H1 (cell line): Measurements from ENCODE around the gene PAX5. TPM values are rescaled to one million over a fixed set of nuclear protein-coding genes. Genes with fewer than 3 reads are reported as not detected.

Experiments
- ASH2L ChIP-seq: fragments of 200-600, 300-600 bp; sonication (generic); IDR thresholded peaks from one replicate; pipeline ENCODE4 v1.7.1; 2017; ENCODE audit warnings: low read length
- ATF2 ChIP-seq: IDR thresholded peaks from 2 replicates; pipeline ENCODE4 v1.6.1; 2012; ENCODE audit warnings: low read length, inconsistent platforms
- ATF3 ChIP-seq: IDR thresholded peaks from 2 replicates; pipeline ENCODE4 v1.6.1; 2011; ENCODE audit warnings: low read depth, mild to moderate bottlenecking, low read length; ENCODE audit not compliant: insufficient read depth
- BACH1 ChIP-seq: IDR thresholded peaks from 2 replicates; pipeline ENCODE4 v1.6.1; 2012; ENCODE audit warnings: low read length, improper control_type of control experiment
- BRCA1 ChIP-seq: IDR thresholded peaks from 2 replicates; pipeline ENCODE4 v1.6.1; 2012; ENCODE audit warnings: low read depth, low read length, improper control_type of control experiment
- CBX8 ChIP-seq: fragments of 300-800, 300-1000 bp; sonication (generic); IDR thresholded peaks from 2 replicates; pipeline ENCODE4 v1.7.1; 2016; ENCODE audit warnings: low read depth, low read length, borderline replicate concordance
- CEBPB ChIP-seq: IDR thresholded peaks from 2 replicates; pipeline ENCODE4 v1.6.1; 2012; ENCODE audit warnings: low read depth, low read length
- EZH2 ChIP-seq: fragments of 200-600 bp; sonication (generic); IDR thresholded peaks from 2 replicates; pipeline ENCODE4 v1.7.1; 2012; ENCODE audit warnings: low read depth, mild to moderate bottlenecking, moderate library complexity, low read length, inconsistent platforms; ENCODE audit not compliant: severe bottlenecking
- JUN ChIP-seq: IDR thresholded peaks from 2 replicates; pipeline ENCODE4 v1.6.1; 2011; ENCODE audit warnings: low read depth, mild to moderate bottlenecking, improper control_type of control experiment, low read length
- POU5F1 ChIP-seq: IDR thresholded peaks from 2 replicates; pipeline ENCODE4 v1.6.1; 2011; ENCODE audit warnings: low read depth, mild to moderate bottlenecking, low read length, moderate library complexity
- RAD21 ChIP-seq, 2 experiments: IDR thresholded peaks in 1 of 2; conservative IDR thresholded peaks in 1 of 2; 2 replicates each; pipeline ENCODE4 v1.6.1; 2011; ENCODE audit warnings: low read depth in 2 of 2, low read length in 2 of 2, improper control_type of control experiment in 1 of 2, inconsistent platforms in 1 of 2, mild to moderate bottlenecking in 1 of 2, moderate library complexity in 1 of 2
- RBBP5 ChIP-seq: IDR thresholded peaks from 2 replicates; pipeline ENCODE4 v1.7.1; 2012; ENCODE audit warnings: low read depth, mild to moderate bottlenecking, inconsistent platforms, low read length, moderate library complexity, borderline replicate concordance
- RFX5 ChIP-seq: IDR thresholded peaks from 2 replicates; pipeline ENCODE4 v1.6.1; 2011; ENCODE audit warnings: low read depth, low read length, improper control_type of control experiment, borderline replicate concordance
- SIRT6 ChIP-seq: IDR thresholded peaks from one replicate; pipeline ENCODE4 v1.7.1; 2012; ENCODE audit warnings: low read length, inconsistent platforms
- SP2 ChIP-seq: IDR thresholded peaks from 2 replicates; pipeline ENCODE4 v1.6.1; 2012; ENCODE audit warnings: mild to moderate bottlenecking, low read length, inconsistent platforms
- SP4 ChIP-seq: IDR thresholded peaks from 2 replicates; pipeline ENCODE4 v1.6.1; 2012; ENCODE audit warnings: low read length, inconsistent platforms
- TEAD4 ChIP-seq: IDR thresholded peaks from 2 replicates; pipeline ENCODE4 v1.6.1; 2012; ENCODE audit warnings: low read depth, low read length, inconsistent platforms, mixed read lengths
- USF2 ChIP-seq: IDR thresholded peaks from 2 replicates; pipeline ENCODE4 v1.6.1; 2011; ENCODE audit warnings: low read length, improper control_type of control experiment
- YY1 ChIP-seq: IDR thresholded peaks from 2 replicates; pipeline ENCODE4 v1.6.1; 2011; ENCODE audit warnings: low read depth, mild to moderate bottlenecking, low read length
- polyA plus RNA-seq, 7 experiments: library from polyadenylated mRNA; depleted of rRNA in 3 of 7; stranded (reverse) in 5 of 7; unstranded in 2 of 7; fragments of >200 nt in 5 of 7; fragments of 200-250 nt in 2 of 7; gene quantifications; 1 replicate in 5 of 7; 2 replicates in 1 of 7; 4 replicates in 1 of 7; pipeline versions ENCODE4 v1.2.1 to v1.2.3, GENCODE V29; 2011 to 2013; ENCODE audit warnings: missing spikeins in 2 of 7, mixed read lengths in 2 of 7
- total RNA-seq: library from RNA; stranded (reverse); fragmentation: NEBNext Ultra II Directional; extraction: Animal tissue kit (Norgen Biotek cat#: 25700); gene quantifications from 2 replicates; pipeline ENCODE4 v1.2.1, GENCODE V29; 2021

The PAX5 gene
- total and polyA plus RNA-seq, 2 of the 8 experiments (the other 6 are each of a cell fraction or from before 2014, with no cell fraction given), result 0.29 to 0.43 TPM

- peak; percentile 27 for TF ChIP-seq ASH2L
- TF ChIP-seq SP2, result no peak
- no peak for TF ChIP-seq SIRT6
- TF ChIP-seq JUN, result no peak
- TF ChIP-seq BACH1, result no peak
- TF ChIP-seq USF2, result no peak
- TF ChIP-seq ATF2, result no peak
- no peak for TF ChIP-seq ATF3
- no peak for TF ChIP-seq RFX5
- TF ChIP-seq EZH2, result peak; percentile 22
- TF ChIP-seq RAD21 (IDR thresholded peaks at IDR 0.05 in 1 of 2, conservative IDR thresholded peaks at IDR 0.05 in 1 of 2; ENCODE audit: low read depth in 2 of 2, low read length in 2 of 2), result no peak
- TF ChIP-seq RBBP5, result 0 out of 2 replicates have a peak, but pooled peaks have one; percentile 15
- no peak for TF ChIP-seq YY1
- no peak for TF ChIP-seq POU5F1
- no peak for TF ChIP-seq TEAD4
- TF ChIP-seq BRCA1, result no peak
- no peak for TF ChIP-seq CEBPB
- no peak for TF ChIP-seq SP4
- no peak for TF ChIP-seq CBX8
- TF ChIP-seq, all 59 proteins: peak for 3
Observed at GRCh38 chr9:36818242-36818938, 215.7 kb downstream of the PAX5 start (continued).
